Coronary artery (tissue), 2 donors: ENCODE data around the gene TFF3.

Experiments used
- DNase-seq: peaks from one replicate; pipeline ENCODE4 v3.0.0-alpha.2; 2017; ENCODE audit warnings: low spot score
- H3K27ac ChIP-seq, 2 donors: fragments of 200-600 bp; sonication (generic); one replicate each; pipeline ENCODE4 v1.5.1; 2016 to 2019
- H3K4me3 ChIP-seq: fragments of 200-600 bp; sonication (generic); 2 replicates; pipeline ENCODE4 v1.5.1; 2016; ENCODE audit warnings: mild to moderate bottlenecking, moderate library complexity
- CTCF ChIP-seq: fragments of 200-600 bp; sonication (generic); IDR thresholded peaks from one replicate; pipeline ENCODE4 v1.5.1; 2019; ENCODE audit warnings: antibody characterized with exemption

The TFF3 gene

GRCh38 chr21:42346866-42347600 lies 31.8 kb upstream of the TFF3 start:
- Histone ChIP-seq H3K27ac (no peak overlapping the region), H3K4me3 (no peak overlapping the region)
- peak; percentile 65 for DNase-seq
- TF ChIP-seq CTCF: no peak

GRCh38 chr21:42346441-42346840 lies 31.2 kb upstream of the TFF3 start:
- DNase-seq: peak; percentile 22
- Histone ChIP-seq H3K4me3 (no peak overlapping the region), H3K27ac (no peak overlapping the region)
- TF ChIP-seq CTCF: no peak

DNA sequence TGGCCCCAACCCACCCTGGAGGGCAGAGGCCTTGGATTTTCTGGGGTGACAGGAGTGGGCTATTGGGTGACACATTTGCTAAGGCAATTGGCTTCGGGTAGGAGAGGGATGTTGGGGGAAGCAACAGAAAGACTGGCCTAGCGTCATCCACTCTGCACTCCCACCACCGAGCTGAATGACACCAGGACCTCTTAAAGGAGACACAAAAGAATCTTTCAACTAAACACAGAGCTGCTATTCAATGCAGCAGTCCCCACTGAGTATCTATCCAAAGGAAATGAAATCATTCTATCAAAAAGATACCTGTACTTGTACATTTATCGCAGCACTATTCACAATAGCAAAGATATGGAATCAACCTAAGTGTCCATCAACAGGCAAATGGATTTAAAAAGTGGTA lies 29.4 kb upstream of the TFF3 start:
- no peak for TF ChIP-seq CTCF
- Histone ChIP-seq H3K27ac (no peak overlapping the region), H3K4me3 (no peak overlapping the region)
- no peak for DNase-seq

DNA sequence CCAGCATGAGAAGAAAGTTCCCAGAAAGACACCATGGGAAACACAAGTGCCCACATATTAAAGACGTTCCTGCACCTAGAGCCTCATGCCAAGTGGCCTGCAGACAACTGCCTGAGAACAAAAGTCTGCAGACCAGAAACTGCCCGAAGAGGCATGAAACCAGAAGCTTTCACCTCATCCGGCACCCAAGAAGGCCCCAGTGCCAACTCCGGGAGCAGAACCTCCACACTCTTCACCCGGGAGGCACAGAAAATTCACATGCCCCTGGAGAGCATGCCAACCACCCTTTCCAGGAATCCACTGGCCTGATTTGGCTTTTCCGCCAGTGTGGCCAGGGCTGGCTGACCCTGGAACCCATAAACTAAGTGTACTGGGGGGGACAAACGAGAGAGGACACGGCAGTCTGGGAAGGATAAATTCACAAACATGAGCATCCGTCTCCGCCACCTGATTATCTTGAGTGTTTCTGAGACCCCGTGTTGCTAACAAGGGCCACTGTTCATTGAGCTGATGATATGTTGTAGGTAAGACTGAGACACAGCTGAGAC lies 28.8 kb upstream of the TFF3 start:
- no peak for TF ChIP-seq CTCF
- H3K4me3 ChIP-seq: no peak overlapping the region
- peak; percentile 53 for DNase-seq
- H3K27ac ChIP-seq: no peak overlapping the region

GRCh38 chr21:42343556-42343955 lies 28.3 kb upstream of the TFF3 start:
- Histone ChIP-seq H3K27ac (no peak overlapping the region), H3K4me3 (no peak overlapping the region)
- no peak for TF ChIP-seq CTCF
- DNase-seq: peak; percentile 17

GRCh38 chr21:42343101-42343500 lies 27.9 kb upstream of the TFF3 start:
- no peak overlapping the region for H3K27ac ChIP-seq
- no peak overlapping the region for H3K4me3 ChIP-seq
- DNase-seq: peak; percentile 40
- no peak for TF ChIP-seq CTCF
